ENCODE measurements around the gene G6PC1. TPM values are rescaled to one million over a fixed set of nuclear protein-coding genes. Genes with fewer than 3 reads are reported as not detected.
"Not testable (repeated sequence)": the region's sequence is repeated elsewhere in the genome, so short reads cannot be mapped to it uniquely, and the experiment has no call there.

The G6PC1 gene
- total RNA-seq = not detected

DNA sequence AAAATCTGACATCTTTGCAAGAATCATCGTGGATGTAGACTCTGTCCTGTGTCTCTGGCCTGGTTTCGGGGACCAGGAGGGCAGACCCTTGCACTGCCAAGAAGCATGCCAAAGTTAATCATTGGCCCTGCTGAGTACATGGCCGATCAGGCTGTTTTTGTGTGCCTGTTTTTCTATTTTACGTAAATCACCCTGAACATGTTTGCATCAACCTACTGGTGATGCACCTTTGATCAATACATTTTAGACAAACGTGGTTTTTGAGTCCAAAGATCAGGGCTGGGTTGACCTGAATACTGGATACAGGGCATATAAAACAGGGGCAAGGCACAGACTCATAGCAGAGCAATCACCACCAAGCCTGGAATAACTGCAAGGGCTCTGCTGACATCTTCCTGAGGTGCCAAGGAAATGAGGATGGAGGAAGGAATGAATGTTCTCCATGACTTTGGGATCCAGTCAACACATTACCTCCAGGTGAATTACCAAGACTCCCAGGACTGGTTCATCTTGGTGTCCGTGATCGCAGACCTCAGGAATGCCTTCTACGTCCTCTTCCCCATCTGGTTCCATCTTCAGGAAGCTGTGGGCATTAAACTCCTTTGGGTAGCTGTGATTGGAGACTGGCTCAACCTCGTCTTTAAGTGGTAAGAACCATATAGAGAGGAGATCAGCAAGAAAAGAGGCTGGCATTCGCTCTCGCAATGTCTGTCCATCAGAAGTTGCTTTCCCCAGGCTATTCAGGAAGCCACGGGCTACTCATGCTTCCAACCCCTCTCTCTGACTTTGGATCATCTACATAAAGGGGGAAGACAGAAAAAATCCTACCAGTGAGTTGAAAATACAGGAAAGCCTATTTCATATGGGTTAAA lies at the start of gene G6PC1:
G6PC1 (plus strand) TSS at position 340 of the 872 bp plus-strand sequence; CDS start at position 418, 78 bp downstream.
- Mint-ChIP-seq H3K27ac (no peak within 1 kb of the TSS), H3K4me1 (no peaks in the 10 kb centered on the region), H3K4me3 (no peak within 1 kb of the TSS), H3K27me3 (peaks cover 22% of the 10 kb centered on the region), H3K9me3 (ENCODE audit: low read depth) (no peaks in the 10 kb centered on the region), H3K36me3 (no peaks in the 10 kb centered on the region)
- DNase-seq (no peak), ATAC-seq (no peak)
- CTCF ChIA-PET = no interaction called here

DNA sequence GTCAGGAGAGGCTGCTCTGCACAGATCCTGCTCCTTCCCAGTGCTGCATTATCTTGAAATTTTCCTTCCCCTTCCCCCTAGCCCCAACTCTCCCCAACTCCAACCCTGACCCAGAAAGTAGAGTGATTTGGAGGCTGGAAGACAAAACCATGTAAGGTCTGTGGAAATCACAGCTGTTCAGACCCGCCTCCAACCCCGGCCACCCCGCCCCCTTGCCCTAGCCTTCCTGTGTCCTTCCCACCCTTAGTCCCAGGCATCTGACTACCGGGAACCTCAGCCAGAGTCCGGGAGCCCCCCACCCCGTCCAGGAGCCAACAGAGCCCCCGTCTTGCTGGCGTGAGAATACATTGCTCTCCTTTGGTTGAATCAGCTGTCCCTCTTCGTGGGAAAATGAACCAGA lies 49.6 kb upstream of the G6PC1 start, which contains the start of gene AOC3:
AOC3 (plus strand) TSS at position 246 of the 400 bp plus-strand sequence; CDS start at position 391, 145 bp downstream.
- no peak within 1 kb of the TSS for H3K27ac Mint-ChIP-seq
- no peaks in the 10 kb centered on the region for H3K36me3 Mint-ChIP-seq
- no peak for DNase-seq
- CTCF ChIA-PET = no interaction called here
- no peaks in the 10 kb centered on the region for H3K27me3 Mint-ChIP-seq
- ATAC-seq = no peak
- peaks cover 5% of the 10 kb centered on the region for H3K4me1 Mint-ChIP-seq
- H3K4me3 Mint-ChIP-seq = no peak within 1 kb of the TSS
- no peaks in the 10 kb centered on the region for H3K9me3 Mint-ChIP-seq (ENCODE audit: low read depth)

DNA sequence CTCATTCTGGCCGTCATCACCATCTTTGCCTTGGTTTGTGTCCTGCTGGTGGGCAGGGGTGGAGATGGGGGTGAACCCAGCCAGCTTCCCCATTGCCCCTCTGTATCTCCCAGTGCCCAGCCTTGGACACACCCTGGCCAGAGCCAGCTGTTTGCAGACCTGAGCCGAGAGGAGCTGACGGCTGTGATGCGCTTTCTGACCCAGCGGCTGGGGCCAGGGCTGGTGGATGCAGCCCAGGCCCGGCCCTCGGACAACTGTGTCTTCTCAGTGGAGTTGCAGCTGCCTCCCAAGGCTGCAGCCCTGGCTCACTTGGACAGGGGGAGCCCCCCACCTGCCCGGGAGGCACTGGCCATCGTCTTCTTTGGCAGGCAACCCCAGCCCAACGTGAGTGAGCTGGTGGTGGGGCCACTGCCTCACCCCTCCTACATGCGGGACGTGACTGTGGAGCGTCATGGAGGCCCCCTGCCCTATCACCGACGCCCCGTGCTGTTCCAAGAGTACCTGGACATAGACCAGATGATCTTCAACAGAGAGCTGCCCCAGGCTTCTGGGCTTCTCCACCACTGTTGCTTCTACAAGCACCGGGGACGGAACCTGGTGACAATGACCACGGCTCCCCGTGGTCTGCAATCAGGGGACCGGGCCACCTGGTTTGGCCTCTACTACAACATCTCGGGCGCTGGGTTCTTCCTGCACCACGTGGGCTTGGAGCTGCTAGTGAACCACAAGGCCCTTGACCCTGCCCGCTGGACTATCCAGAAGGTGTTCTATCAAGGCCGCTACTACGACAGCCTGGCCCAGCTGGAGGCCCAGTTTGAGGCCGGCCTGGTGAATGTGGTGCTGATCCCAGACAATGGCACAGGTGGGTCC lies 49.0 kb upstream of the G6PC1 start:
- H3K36me3 Mint-ChIP-seq; DNase-seq; H3K4me3 Mint-ChIP-seq; ATAC-seq; H3K27ac Mint-ChIP-seq; CTCF ChIA-PET; H3K27me3 Mint-ChIP-seq; H3K9me3 Mint-ChIP-seq (ENCODE audit: low read depth); H3K4me1 Mint-ChIP-seq: not testable (repeated sequence)

DNA sequence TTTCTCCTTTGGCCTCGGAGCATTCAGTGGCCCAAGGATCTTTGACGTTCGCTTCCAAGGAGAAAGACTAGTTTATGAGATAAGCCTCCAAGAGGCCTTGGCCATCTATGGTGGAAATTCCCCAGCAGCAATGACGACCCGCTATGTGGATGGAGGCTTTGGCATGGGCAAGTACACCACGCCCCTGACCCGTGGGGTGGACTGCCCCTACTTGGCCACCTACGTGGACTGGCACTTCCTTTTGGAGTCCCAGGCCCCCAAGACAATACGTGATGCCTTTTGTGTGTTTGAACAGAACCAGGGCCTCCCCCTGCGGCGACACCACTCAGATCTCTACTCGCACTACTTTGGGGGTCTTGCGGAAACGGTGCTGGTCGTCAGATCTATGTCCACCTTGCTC lies 48.2 kb upstream of the G6PC1 start:
- Mint-ChIP-seq H3K27me3 (no peaks in the 10 kb centered on the region), H3K27ac (no peak overlapping the region), H3K4me1 (no peaks in the 10 kb centered on the region), H3K36me3 (no peaks in the 10 kb centered on the region), H3K9me3 (ENCODE audit: low read depth) (no peaks in the 10 kb centered on the region), H3K4me3 (no peak overlapping the region)
- ATAC-seq (no peak), DNase-seq (no peak)
- CTCF ChIA-PET = no interaction called here

- H3K27me3 Mint-ChIP-seq = no peaks in the 10 kb centered on the region
- no peaks in the 10 kb centered on the region for H3K9me3 Mint-ChIP-seq (ENCODE audit: low read depth)
- no peak for DNase-seq
- no peaks in the 10 kb centered on the region for H3K36me3 Mint-ChIP-seq
- H3K4me3 Mint-ChIP-seq = no peak overlapping the region
- H3K27ac Mint-ChIP-seq = no peak overlapping the region
- CTCF ChIA-PET = no interaction called here
- no peaks in the 10 kb centered on the region for H3K4me1 Mint-ChIP-seq
- ATAC-seq = no peak
These were observed 47.6 kb upstream of the G6PC1 start for GRCh38 chr17:42853004-42853403.

DNA sequence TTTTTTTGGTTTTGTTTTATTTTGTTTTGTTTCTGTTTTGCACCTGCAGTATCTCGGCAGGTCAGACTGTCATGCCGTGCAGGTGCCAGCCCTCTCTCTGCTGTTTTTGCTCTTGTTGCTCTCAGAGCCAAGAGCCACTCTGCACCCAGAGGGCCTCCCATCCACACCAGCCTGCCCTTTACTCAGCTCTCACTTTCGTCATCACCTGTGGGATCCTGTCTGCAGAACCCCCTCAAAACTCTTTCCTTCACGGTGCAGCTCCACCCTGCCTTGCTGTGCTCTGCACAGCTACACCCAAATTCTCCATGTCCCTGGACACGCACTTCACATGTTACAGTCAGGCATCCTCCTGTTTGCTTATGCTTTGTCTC lies 47.0 kb upstream of the G6PC1 start:
- no peak for DNase-seq
- H3K27ac Mint-ChIP-seq = no peak overlapping the region
- H3K4me3 Mint-ChIP-seq = no peak overlapping the region
- no peaks in the 10 kb centered on the region for H3K36me3 Mint-ChIP-seq
- CTCF ChIA-PET = no interaction called here
- ATAC-seq = no peak
- H3K27me3 Mint-ChIP-seq = no peaks in the 10 kb centered on the region
- H3K9me3 Mint-ChIP-seq (ENCODE audit: low read depth) = no peaks in the 10 kb centered on the region
- H3K4me1 Mint-ChIP-seq = no peaks in the 10 kb centered on the region

DNA sequence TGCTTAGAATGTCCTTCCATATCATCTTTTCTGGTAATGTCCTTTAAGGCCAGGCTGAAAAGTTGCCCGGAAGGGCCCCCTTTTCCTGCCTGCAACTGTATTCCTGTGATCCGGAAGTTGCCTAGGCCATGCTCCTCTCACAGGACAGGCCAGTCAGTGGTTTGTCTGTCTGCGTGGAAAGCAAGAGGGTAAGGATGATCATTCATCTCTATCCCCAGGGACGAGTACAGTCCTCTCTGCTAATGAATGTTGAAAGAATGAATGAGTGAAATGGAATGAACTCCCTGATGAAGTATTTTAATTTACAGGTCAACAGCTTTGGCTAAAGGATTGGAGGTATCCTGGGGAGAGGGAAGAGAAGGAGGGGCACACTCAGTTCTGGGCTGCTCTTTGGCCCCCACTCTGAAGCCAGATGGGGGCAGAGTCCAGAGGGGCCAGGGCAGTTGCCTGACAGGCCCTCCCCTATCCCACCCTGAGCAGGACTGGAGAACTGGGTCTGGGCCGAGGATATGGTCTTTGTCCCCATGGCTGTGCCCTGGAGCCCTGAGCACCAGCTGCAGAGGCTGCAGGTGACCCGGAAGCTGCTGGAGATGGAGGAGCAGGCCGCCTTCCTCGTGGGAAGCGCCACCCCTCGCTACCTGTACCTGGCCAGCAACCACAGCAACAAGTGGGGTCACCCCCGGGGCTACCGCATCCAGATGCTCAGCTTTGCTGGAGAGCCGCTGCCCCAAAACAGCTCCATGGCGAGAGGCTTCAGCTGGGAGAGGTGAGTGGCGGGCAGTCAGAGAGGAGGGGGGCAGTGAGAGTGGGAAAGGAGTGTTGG lies 46.4 kb upstream of the G6PC1 start:
- Mint-ChIP-seq H3K9me3 (ENCODE audit: low read depth) (no peaks in the 10 kb centered on the region), H3K4me1 (no peaks in the 10 kb centered on the region), H3K27ac (no peak overlapping the region), H3K4me3 (no peak overlapping the region), H3K27me3 (no peaks in the 10 kb centered on the region), H3K36me3 (no peaks in the 10 kb centered on the region)
- ATAC-seq (no peak), DNase-seq (no peak)
- CTCF ChIA-PET = no interaction called here

DNA sequence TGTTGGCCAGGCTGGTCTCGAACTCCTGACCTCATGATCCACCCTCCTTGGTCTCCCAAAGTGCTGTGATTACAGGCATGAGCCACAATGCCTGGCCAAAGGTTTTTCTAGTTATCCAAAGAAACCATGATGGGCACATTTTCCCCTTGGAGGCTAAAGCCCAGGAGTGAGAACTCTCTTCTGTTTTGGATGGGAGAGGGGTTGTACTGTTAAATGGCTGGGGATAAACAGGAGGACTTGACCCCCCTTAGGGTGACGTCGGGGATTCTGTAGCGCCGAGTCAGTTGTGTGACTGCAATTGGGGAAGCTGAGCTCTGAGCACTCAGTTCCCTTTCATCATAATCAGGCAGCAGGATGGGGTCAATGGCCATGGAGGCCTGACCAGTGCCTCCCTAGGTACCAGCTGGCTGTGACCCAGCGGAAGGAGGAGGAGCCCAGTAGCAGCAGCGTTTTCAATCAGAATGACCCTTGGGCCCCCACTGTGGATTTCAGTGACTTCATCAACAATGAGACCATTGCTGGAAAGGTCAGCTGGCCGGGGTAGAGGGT lies 45.5 kb upstream of the G6PC1 start:
- ATAC-seq = no peak
- Mint-ChIP-seq H3K9me3 (ENCODE audit: low read depth) (no peaks in the 10 kb centered on the region), H3K27me3 (peaks cover under 1% of the 10 kb centered on the region), H3K4me1 (no peaks in the 10 kb centered on the region), H3K27ac (no peak overlapping the region), H3K36me3 (no peaks in the 10 kb centered on the region), H3K4me3 (no peak overlapping the region)
- CTCF ChIA-PET = interaction anchor here (1.2 kb wide), 1 partner anchor 21 kb away, joined by 4 read pairs; the partner anchor contains the start of gene PSME3
- DNase-seq = no peak

DNA sequence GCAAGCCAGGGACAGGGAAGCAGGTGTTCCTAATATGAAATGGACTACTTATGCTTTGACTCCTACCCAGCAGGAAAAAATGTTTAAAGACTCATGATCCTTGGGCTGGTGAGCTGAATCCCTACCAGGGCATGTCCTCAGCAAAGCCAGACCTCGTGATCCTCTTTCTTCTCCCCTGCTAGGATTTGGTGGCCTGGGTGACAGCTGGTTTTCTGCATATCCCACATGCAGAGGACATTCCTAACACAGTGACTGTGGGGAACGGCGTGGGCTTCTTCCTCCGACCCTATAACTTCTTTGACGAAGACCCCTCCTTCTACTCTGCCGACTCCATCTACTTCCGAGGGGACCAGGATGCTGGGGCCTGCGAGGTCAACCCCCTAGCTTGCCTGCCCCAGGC lies 44.5 kb upstream of the G6PC1 start:
- ATAC-seq; H3K36me3 Mint-ChIP-seq; DNase-seq; H3K4me3 Mint-ChIP-seq; H3K27ac Mint-ChIP-seq; H3K9me3 Mint-ChIP-seq (ENCODE audit: low read depth); H3K27me3 Mint-ChIP-seq; CTCF ChIA-PET; H3K4me1 Mint-ChIP-seq: not testable (repeated sequence)

DNA sequence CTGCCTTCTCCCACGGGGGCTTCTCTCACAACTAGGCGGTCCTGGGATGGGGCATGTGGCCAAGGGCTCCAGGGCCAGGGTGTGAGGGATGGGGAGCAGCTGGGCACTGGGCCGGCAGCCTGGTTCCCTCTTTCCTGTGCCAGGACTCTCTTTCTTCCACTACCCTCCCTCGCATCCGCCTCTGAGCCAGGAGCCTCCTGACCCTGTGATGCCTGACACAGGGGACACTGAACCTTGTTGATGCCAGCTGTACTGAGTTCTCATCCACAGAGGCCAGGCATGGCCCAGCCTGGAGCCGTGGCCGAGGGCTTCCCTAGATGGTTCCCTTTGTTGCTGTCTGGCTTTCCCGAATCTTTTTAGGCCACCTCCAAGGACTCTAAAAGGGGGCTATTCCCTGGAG lies 44.1 kb upstream of the G6PC1 start:
- H3K9me3 Mint-ChIP-seq (ENCODE audit: low read depth); ATAC-seq; H3K27me3 Mint-ChIP-seq; H3K4me3 Mint-ChIP-seq; H3K27ac Mint-ChIP-seq; H3K4me1 Mint-ChIP-seq; CTCF ChIA-PET; H3K36me3 Mint-ChIP-seq; DNase-seq: not testable (repeated sequence)

DNA sequence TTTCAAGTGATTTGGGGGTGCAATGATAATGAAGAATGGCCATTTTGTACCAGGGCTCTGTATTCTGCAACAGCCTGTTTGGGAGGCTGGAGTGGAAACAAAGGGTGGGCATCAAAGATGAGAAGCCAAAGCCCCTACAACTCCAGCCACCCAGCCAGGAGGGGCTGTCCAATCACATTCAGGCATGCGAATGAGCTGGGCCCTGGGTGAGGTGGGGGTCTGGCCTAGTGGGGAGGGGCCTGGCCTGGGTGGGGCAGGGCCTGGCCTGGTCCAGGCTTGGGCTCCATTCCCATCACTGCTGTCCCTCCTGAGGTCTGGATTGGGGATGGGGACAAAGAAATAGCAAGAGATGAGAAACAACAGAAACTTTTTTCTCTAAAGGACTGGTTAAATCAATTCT lies 43.2 kb upstream of the G6PC1 start:
- no peak overlapping the region for H3K27ac Mint-ChIP-seq
- peaks cover 2% of the 10 kb centered on the region for H3K27me3 Mint-ChIP-seq
- H3K4me1 Mint-ChIP-seq = no peaks in the 10 kb centered on the region
- no peaks in the 10 kb centered on the region for H3K9me3 Mint-ChIP-seq (ENCODE audit: low read depth)
- no peaks in the 10 kb centered on the region for H3K36me3 Mint-ChIP-seq
- CTCF ChIA-PET = no interaction called here
- DNase-seq (no peak), ATAC-seq (no peak)
- H3K4me3 Mint-ChIP-seq = no peak overlapping the region

GRCh38 chr17:42865638-42866094 lies 34.9 kb upstream of the G6PC1 start:
- Mint-ChIP-seq H3K27me3 (peaks cover 20% of the 10 kb centered on the region), H3K4me1 (no peaks in the 10 kb centered on the region), H3K36me3 (no peaks in the 10 kb centered on the region), H3K27ac (no peak overlapping the region), H3K4me3 (no peak overlapping the region), H3K9me3 (ENCODE audit: low read depth) (peaks cover 2% of the 10 kb centered on the region)
- ATAC-seq (no peak), DNase-seq (no peak)
- CTCF ChIA-PET = no interaction called here

GRCh38 chr17:42866216-42866615 lies 34.4 kb upstream of the G6PC1 start:
- ATAC-seq (no peak), DNase-seq (no peak)
- H3K9me3 Mint-ChIP-seq (ENCODE audit: low read depth) = peaks cover 2% of the 10 kb centered on the region
- no peak overlapping the region for H3K27ac Mint-ChIP-seq
- no peaks in the 10 kb centered on the region for H3K36me3 Mint-ChIP-seq
- CTCF ChIA-PET = no interaction called here
- peaks cover 20% of the 10 kb centered on the region for H3K27me3 Mint-ChIP-seq
- H3K4me1 Mint-ChIP-seq = no peaks in the 10 kb centered on the region
- H3K4me3 Mint-ChIP-seq = no peak overlapping the region
